H1 (cell line): ENCODE measurements around the gene SZT2. TPM values are rescaled to one million over a fixed set of nuclear protein-coding genes. Genes with fewer than 3 reads are reported as not detected.

Source experiments
- CBX8 ChIP-seq: fragments of 300-800, 300-1000 bp; sonication (generic); IDR thresholded peaks from 2 replicates; pipeline ENCODE4 v1.7.1; 2016; ENCODE audit warnings: low read depth, low read length, borderline replicate concordance
- JUN ChIP-seq: IDR thresholded peaks from 2 replicates; pipeline ENCODE4 v1.6.1; 2011; ENCODE audit warnings: low read depth, mild to moderate bottlenecking, improper control_type of control experiment, low read length
- RFX5 ChIP-seq: IDR thresholded peaks from 2 replicates; pipeline ENCODE4 v1.6.1; 2011; ENCODE audit warnings: low read depth, low read length, improper control_type of control experiment, borderline replicate concordance
- SP2 ChIP-seq: IDR thresholded peaks from 2 replicates; pipeline ENCODE4 v1.6.1; 2012; ENCODE audit warnings: mild to moderate bottlenecking, low read length, inconsistent platforms
- SP4 ChIP-seq: IDR thresholded peaks from 2 replicates; pipeline ENCODE4 v1.6.1; 2012; ENCODE audit warnings: low read length, inconsistent platforms
- TAF1 ChIP-seq: IDR thresholded peaks from 2 replicates; pipeline ENCODE4 v1.6.1; 2011; ENCODE audit warnings: mild to moderate bottlenecking, low read depth, low read length
- polyA plus RNA-seq, 7 experiments: library from polyadenylated mRNA; depleted of rRNA in 3 of 7; stranded (reverse) in 5 of 7; unstranded in 2 of 7; fragments of >200 nt in 5 of 7; fragments of 200-250 nt in 2 of 7; gene quantifications; 1 replicate in 5 of 7; 2 replicates in 1 of 7; 4 replicates in 1 of 7; pipeline versions ENCODE4 v1.2.1 to v1.2.3, GENCODE V29; 2011 to 2013; ENCODE audit warnings: missing spikeins in 2 of 7, mixed read lengths in 2 of 7
- total RNA-seq: library from RNA; stranded (reverse); fragmentation: NEBNext Ultra II Directional; extraction: Animal tissue kit (Norgen Biotek cat#: 25700); gene quantifications from 2 replicates; pipeline ENCODE4 v1.2.1, GENCODE V29; 2021

SZT2 gene
- total and polyA plus RNA-seq, 2 of the 8 experiments (the other 6 are each of a cell fraction or from before 2014, with no cell fraction given): 4.7 to 12.9 TPM

GRCh38 chr1:43432907-43433306 lies 43.2 kb downstream of the SZT2 start (continued):
- TF ChIP-seq CBX8: no peak
- TF ChIP-seq TAF1: no peak
- TF ChIP-seq SP2: no peak
- TF ChIP-seq SP4: no peak
- TF ChIP-seq RFX5: no peak
- TF ChIP-seq JUN: no peak
- TF ChIP-seq, all 59 proteins: peak for 0
